Muscle layer of colon (tissue), 2 donors: ENCODE measurements around the gene ID2.

Experiments
- H3K27ac ChIP-seq: one replicate; pipeline ENCODE4 v1.7.0; 2013; ENCODE audit warnings: low read depth, mild to moderate bottlenecking, low read length, moderate library complexity
- H3K27me3 ChIP-seq, 2 donors: one replicate each; pipeline ENCODE4 v1.7.0; 2013; ENCODE audit warnings: low read length in 2 of 2, mild to moderate bottlenecking in 2 of 2; ENCODE audit not compliant: insufficient read depth in 2 of 2, control insufficient read depth in 1 of 2
- H3K36me3 ChIP-seq: one replicate; pipeline ENCODE4 v1.7.0; 2013; ENCODE audit warnings: mild to moderate bottlenecking, low read length; ENCODE audit not compliant: insufficient read depth
- H3K4me1 ChIP-seq: one replicate; pipeline ENCODE4 v1.7.0; 2013; ENCODE audit warnings: mild to moderate bottlenecking, low read length; ENCODE audit not compliant: insufficient read depth
- H3K4me3 ChIP-seq, 2 donors: one replicate each; pipeline ENCODE4 v1.7.0; 2013; ENCODE audit warnings: low read length in 2 of 2, low read depth in 1 of 2, mild to moderate bottlenecking in 1 of 2, moderate library complexity in 1 of 2
- H3K9ac ChIP-seq: one replicate; pipeline ENCODE4 v1.7.0; 2013; ENCODE audit warnings: low read length
- H3K9me3 ChIP-seq: one replicate; pipeline ENCODE4 v1.7.0; 2013; ENCODE audit warnings: mild to moderate bottlenecking, low read length
- donor health status: abdominal sarcoma.
- donor health status: Adenocarcinoma of cecum.

Gene ID2

GRCh38 chr2:8650256-8650655, 31.6 kb upstream of the ID2 start:
- no peaks in the 10 kb centered on the region for H3K27me3 ChIP-seq
- no peak overlapping the region for H3K4me3 ChIP-seq
- no peaks in the 10 kb centered on the region for H3K36me3 ChIP-seq
- H3K9me3 ChIP-seq: no peaks in the 10 kb centered on the region
- H3K9ac ChIP-seq: no peak overlapping the region
- no peaks in the 10 kb centered on the region for H3K4me1 ChIP-seq
- H3K27ac ChIP-seq: no peak overlapping the region

- Histone ChIP-seq H3K9ac (no peak overlapping the region), H3K9me3 (no peaks in the 10 kb centered on the region), H3K36me3 (no peaks in the 10 kb centered on the region), H3K27me3 (no peaks in the 10 kb centered on the region), H3K4me3 (no peak overlapping the region), H3K27ac (no peak overlapping the region), H3K4me1 (no peaks in the 10 kb centered on the region)
These were observed 29.0 kb upstream of the ID2 start for GRCh38 chr2:8652774-8653426.

GRCh38 chr2:8653485-8653884, 28.4 kb upstream of the ID2 start:
- Histone ChIP-seq H3K36me3 (no peaks in the 10 kb centered on the region), H3K4me1 (no peaks in the 10 kb centered on the region), H3K9ac (no peak overlapping the region), H3K27me3 (no peaks in the 10 kb centered on the region), H3K9me3 (no peaks in the 10 kb centered on the region), H3K27ac (no peak overlapping the region), H3K4me3 (no peak overlapping the region)

GRCh38 chr2:8654041-8654440, 27.8 kb upstream of the ID2 start:
- H3K4me1 ChIP-seq: no peaks in the 10 kb centered on the region
- no peak overlapping the region for H3K27ac ChIP-seq
- H3K4me3 ChIP-seq: no peak overlapping the region
- no peaks in the 10 kb centered on the region for H3K27me3 ChIP-seq
- no peaks in the 10 kb centered on the region for H3K36me3 ChIP-seq
- H3K9ac ChIP-seq: no peak overlapping the region
- H3K9me3 ChIP-seq: no peaks in the 10 kb centered on the region

DNA sequence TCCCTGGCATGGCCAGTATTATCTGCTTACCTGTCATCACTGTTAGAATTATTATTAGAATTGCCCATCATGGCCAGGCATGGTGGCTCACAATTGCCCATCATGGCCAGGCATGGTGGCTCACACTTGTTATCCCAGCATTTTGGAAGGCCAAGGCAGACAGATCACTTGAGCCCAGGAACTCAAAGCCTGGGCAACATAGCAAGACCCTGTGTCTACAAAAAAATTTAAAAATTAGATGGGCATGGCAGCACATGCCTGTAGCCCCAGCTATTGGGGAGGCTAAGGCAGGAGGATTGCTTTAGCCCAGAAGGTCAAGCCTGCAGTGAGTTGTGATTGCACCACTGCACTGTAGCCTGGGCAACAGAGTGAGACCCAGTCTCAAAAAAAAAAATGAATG, 27.4 kb upstream of the ID2 start:
- Histone ChIP-seq H3K4me1 (no peaks in the 10 kb centered on the region), H3K27me3 (no peaks in the 10 kb centered on the region), H3K27ac (no peak overlapping the region), H3K9ac (no peak overlapping the region), H3K4me3 (no peak overlapping the region), H3K36me3 (no peaks in the 10 kb centered on the region), H3K9me3 (no peaks in the 10 kb centered on the region)

DNA sequence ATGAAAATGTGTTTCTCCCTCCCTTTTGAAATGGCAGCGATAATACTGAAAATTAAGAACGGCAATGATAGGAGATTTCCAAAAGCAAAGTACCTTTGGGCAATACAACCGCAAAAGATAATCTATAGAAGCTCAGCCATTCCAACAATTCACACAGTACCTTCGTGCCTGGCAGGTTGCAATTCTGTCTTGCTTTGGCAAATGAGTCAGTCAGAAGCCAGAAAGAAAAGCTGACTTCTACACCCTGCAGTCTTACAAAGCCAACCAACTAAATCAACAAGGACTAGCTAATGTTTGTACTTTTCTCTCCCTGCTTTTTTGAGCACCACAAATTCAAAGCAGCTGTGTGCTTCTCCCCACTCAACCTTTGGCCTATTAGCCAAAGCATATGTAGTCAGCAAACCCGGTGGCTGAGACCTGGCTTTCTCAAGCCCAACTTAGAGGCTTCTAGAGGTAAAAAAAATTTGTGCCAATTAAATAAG, 25.7 kb upstream of the ID2 start:
- H3K27me3 ChIP-seq: no peaks in the 10 kb centered on the region
- no peak overlapping the region for H3K4me3 ChIP-seq
- peaks cover 2% of the 10 kb centered on the region for H3K4me1 ChIP-seq
- H3K27ac ChIP-seq: no peak overlapping the region
- H3K9me3 ChIP-seq: no peaks in the 10 kb centered on the region
- no peaks in the 10 kb centered on the region for H3K36me3 ChIP-seq
- no peak overlapping the region for H3K9ac ChIP-seq

GRCh38 chr2:8656811-8657210, 25.0 kb upstream of the ID2 start:
- Histone ChIP-seq H3K4me3 (no peak overlapping the region), H3K9ac (no peak overlapping the region), H3K27me3 (no peaks in the 10 kb centered on the region), H3K27ac (no peak overlapping the region), H3K4me1 (peaks cover 9% of the 10 kb centered on the region), H3K9me3 (no peaks in the 10 kb centered on the region), H3K36me3 (no peaks in the 10 kb centered on the region)

- H3K4me3 ChIP-seq: no peak overlapping the region
- peaks cover 15% of the 10 kb centered on the region for H3K4me1 ChIP-seq
- H3K9me3 ChIP-seq: no peaks in the 10 kb centered on the region
- H3K27ac ChIP-seq: no peak overlapping the region
- no peak overlapping the region for H3K9ac ChIP-seq
- no peaks in the 10 kb centered on the region for H3K27me3 ChIP-seq
- H3K36me3 ChIP-seq: no peaks in the 10 kb centered on the region
These were observed 24.3 kb upstream of the ID2 start for GRCh38 chr2:8657423-8658062.

DNA sequence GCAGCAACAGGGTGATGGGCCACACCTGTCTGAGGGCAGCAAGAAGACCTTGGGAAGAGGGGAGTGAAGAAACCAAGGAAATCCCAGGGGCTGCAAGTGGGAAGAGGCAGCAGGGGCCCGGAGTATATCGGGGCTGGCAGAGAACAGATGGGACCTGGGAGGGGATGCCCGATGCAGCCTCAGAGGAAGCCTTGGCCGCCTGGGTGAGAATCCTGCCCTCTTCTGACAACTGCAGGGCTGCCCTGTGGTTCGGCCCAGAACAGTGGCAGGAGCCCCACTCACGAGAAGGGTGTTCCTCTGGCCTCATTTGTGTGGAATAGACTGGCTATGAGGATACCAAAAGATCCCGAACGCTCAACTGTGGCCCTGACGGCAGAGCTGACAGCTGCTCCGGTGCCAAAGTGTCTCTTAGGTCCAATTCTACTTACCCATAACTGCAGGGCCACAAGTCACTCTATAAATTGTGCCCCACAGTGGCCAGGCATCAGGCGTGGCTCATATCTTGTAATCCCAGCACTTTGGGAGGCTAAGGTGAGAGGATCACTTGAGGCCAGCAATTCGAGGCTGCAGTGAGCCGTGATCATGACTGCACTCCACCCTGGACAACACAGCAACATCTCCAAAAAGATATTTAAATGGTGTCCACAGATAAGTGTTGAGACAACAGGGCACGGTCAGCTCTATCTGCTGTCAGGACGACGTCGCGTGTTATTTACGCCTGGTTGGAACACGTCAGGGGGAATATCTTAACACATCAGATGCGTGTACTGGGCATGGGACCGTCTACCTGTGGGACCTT, 23.6 kb upstream of the ID2 start:
- Histone ChIP-seq H3K9ac (no peak overlapping the region), H3K4me3 (no peak overlapping the region), H3K36me3 (no peaks in the 10 kb centered on the region), H3K4me1 (peaks cover 15% of the 10 kb centered on the region), H3K27me3 (no peaks in the 10 kb centered on the region), H3K27ac (no peak overlapping the region), H3K9me3 (no peaks in the 10 kb centered on the region)

GRCh38 chr2:8659092-8659734, 22.6 kb upstream of the ID2 start:
- Histone ChIP-seq H3K36me3 (no peaks in the 10 kb centered on the region), H3K9ac (no peak overlapping the region), H3K4me3 (no peak overlapping the region), H3K9me3 (no peaks in the 10 kb centered on the region), H3K27ac (no peak overlapping the region), H3K4me1 (peaks cover 15% of the 10 kb centered on the region), H3K27me3 (no peaks in the 10 kb centered on the region)

DNA sequence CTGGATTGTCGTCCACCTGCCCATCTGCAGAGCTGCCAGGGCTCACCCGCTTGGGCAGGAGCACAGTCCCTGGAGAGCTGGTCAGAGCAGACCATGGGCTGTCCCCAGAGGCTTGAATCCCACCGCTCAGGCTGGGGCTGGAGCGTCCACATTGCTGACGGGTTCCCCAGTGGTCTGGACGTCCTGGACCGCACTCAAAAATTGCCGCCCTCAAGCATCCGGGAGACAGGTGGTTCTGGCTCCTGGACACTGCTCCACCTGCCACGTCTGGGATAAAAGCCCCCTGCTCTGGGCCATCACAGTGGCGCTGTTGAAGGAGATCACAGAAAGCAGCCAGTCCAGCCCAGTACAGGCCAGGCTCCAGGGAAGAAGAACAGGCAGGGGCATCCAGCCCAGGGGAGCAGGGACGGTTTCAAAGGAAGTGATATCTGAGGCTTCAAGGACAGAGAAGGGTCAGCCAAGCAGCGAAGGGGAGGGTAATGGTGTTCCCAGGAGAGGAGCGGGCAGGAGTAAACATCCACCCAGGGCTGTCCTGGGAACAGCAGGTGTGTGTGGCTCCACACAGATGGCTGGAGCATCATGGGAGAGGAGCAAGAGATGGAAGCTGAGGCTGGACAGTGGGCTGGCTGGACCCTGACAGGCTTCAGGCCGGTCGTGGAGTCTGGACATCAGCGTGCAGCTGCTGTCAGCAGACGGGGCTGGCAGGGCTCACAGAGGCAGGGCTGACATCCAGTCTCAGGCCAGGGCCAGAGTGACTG, 21.9 kb upstream of the ID2 start:
- Histone ChIP-seq H3K9me3 (no peaks in the 10 kb centered on the region), H3K36me3 (no peaks in the 10 kb centered on the region), H3K4me1 (peaks cover 15% of the 10 kb centered on the region), H3K9ac (no peak overlapping the region), H3K27ac (no peak overlapping the region), H3K27me3 (no peaks in the 10 kb centered on the region), H3K4me3 (no peak overlapping the region)
